HepG2 (cell line): ENCODE results near the gene PAQR7. TPM values are rescaled to one million over a fixed set of nuclear protein-coding genes. Genes with fewer than 3 reads are reported as not detected.

Experiments used
- GATAD1 ChIP-seq: IDR thresholded peaks from 2 replicates; pipeline ENCODE4 v1.6.1; 2016; ENCODE audit warnings: missing genetic modification reagents, missing compliant biosample characterization
- THYN1 ChIP-seq: sonication (generic); formaldehyde crosslinking; IDR thresholded peaks from 2 replicates; pipeline ENCODE4 v1.8.1; 2023; ENCODE audit warnings: low read depth, mild to moderate bottlenecking, moderate library complexity, missing genetic modification reagents, borderline replicate concordance
- YEATS2 ChIP-seq: sonication (generic); formaldehyde crosslinking; IDR thresholded peaks from 2 replicates; pipeline ENCODE4 v1.4.0; 2020; ENCODE audit warnings: missing genetic modification reagents, borderline replicate concordance
- ZFP37 ChIP-seq: sonication (generic); formaldehyde crosslinking; IDR thresholded peaks from 2 replicates; pipeline ENCODE4 v1.4.0; 2020; ENCODE audit warnings: missing genetic modification reagents, borderline replicate concordance
- ZNF124 ChIP-seq: sonication (generic); formaldehyde crosslinking; IDR thresholded peaks from 2 replicates; pipeline ENCODE4 v1.4.0; 2020; ENCODE audit warnings: missing genetic modification reagents
- polyA plus RNA-seq, 8 experiments: library from polyadenylated mRNA; depleted of rRNA in 3 of 8; stranded (reverse) in 7 of 8; unstranded in 1 of 8; fragments of >200 nt; fragmentation: Illumina TruSeq in 4 of 8; extraction: Trizol in 4 of 8; gene quantifications; 2 replicates each; pipeline versions ENCODE4 v1.2.1 to v1.2.3, GENCODE V29; 2011 to 2016; ENCODE audit warnings: low read depth in 4 of 8, missing spikeins in 1 of 8, mixed read lengths in 1 of 8; ENCODE audit not compliant: insufficient read depth in 1 of 8
- total RNA-seq, 5 experiments: library from RNA; depleted of rRNA; stranded (reverse); fragments of >200 nt; fragmentation: Illumina TruSeq; extraction: Trizol; gene quantifications; 2 replicates each; pipeline ENCODE4 v1.2.3, GENCODE V29; 2016; ENCODE audit warnings: low read depth in 1 of 5
- TF ChIP-seq, protein P1 (sequence below): sonication (generic); formaldehyde crosslinking; IDR thresholded peaks from 2 replicates; pipeline ENCODE4 v1.5.0; 2020; ENCODE audit warnings: mild to moderate bottlenecking, missing genetic modification reagents
- TF ChIP-seq, protein P2 (sequence below): IDR thresholded peaks from 2 replicates; pipeline ENCODE4 v1.4.0; 2020; ENCODE audit warnings: mild to moderate bottlenecking, missing genetic modification reagents
- TF ChIP-seq, protein P3 (sequence below): sonication (generic); formaldehyde crosslinking; conservative IDR thresholded peaks from 2 replicates; pipeline ENCODE4 v1.8.1; 2023; ENCODE audit warnings: missing genetic modification reagents
- TF ChIP-seq, protein P4 (sequence below): sonication (generic); formaldehyde crosslinking; IDR thresholded peaks from 2 replicates; pipeline ENCODE4 v1.4.0; 2020; ENCODE audit warnings: missing genetic modification reagents
- TF ChIP-seq, protein P5 (sequence below): IDR thresholded peaks from 2 replicates; pipeline ENCODE4 v1.6.1; 2016
- TF ChIP-seq, protein P6 (sequence below): sonication (generic); formaldehyde crosslinking; IDR thresholded peaks from 2 replicates; pipeline ENCODE4 v1.5.1; 2020; ENCODE audit warnings: missing genetic modification reagents, mild to moderate bottlenecking, borderline replicate concordance
- TF ChIP-seq, protein P7 (sequence below): sonication (generic); formaldehyde crosslinking; IDR thresholded peaks from 2 replicates; pipeline ENCODE4 v1.4.0; 2020; ENCODE audit warnings: mild to moderate bottlenecking, low read depth, missing genetic modification reagents

The PAQR7 gene
- total and polyA plus RNA-seq, 2 of the 13 experiments (the other 11 are each of a cell fraction or from before 2014, with no cell fraction given): 13.2 to 16.6 TPM

DNA sequence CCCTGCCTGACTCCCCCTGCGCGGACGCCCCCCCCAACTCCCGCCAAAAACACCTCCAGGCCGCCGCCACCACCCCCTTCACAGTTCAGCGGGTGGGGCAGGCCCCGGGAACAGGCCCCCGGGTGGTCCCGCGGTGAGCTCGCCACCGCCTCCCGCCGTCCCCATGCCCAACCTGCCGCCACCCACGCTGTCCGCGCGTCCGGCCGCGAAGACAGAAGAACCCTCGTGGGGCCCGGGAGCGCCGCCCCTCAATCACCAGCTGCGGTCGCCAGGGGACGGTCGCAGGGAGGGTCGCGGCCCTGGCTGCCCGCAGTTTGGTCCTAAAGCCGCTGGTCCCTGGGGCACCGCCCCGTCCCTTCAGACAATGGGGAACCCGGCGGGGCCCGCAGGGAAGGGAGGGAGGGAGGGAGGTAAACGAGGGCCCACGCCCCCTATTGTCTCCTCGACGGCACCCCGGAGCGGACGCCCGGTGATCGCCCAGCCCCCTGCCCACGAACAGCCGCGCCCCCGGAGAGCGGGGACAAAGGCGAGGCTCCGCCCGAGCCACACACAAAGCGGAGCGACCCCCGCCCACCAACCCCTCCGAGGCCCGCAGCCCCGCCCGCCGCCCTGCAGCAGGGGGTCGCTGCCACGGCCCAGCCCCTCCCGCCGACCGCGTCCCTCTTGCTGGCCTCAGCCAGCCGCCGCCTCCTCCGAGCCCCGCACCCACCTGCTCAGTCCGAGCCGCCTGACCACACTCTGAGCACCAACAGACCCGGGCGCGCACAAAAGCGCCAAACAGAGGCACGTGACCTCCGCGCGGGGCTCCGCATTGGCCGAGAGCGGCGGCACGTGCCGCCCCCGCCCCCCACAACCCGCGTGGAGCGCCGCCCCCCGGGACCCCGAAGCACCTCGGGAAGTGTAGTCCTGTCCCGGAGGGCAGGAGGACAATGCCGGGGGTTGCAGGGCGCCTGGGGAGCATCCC lies 30.5 kb upstream of the PAQR7 start, which contains the start of gene STMN1 (continued):
- TF ChIP-seq, protein P1, sequence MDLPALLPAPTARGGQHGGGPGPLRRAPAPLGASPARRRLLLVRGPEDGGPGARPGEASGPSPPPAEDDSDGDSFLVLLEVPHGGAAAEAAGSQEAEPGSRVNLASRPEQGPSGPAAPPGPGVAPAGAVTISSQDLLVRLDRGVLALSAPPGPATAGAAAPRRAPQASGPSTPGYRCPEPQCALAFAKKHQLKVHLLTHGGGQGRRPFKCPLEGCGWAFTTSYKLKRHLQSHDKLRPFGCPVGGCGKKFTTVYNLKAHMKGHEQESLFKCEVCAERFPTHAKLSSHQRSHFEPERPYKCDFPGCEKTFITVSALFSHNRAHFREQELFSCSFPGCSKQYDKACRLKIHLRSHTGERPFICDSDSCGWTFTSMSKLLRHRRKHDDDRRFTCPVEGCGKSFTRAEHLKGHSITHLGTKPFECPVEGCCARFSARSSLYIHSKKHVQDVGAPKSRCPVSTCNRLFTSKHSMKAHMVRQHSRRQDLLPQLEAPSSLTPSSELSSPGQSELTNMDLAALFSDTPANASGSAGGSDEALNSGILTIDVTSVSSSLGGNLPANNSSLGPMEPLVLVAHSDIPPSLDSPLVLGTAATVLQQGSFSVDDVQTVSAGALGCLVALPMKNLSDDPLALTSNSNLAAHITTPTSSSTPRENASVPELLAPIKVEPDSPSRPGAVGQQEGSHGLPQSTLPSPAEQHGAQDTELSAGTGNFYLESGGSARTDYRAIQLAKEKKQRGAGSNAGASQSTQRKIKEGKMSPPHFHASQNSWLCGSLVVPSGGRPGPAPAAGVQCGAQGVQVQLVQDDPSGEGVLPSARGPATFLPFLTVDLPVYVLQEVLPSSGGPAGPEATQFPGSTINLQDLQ (CRISPR knock-in tag): no peak
- TF ChIP-seq THYN1 (CRISPR knock-in tag) (no peak), ZNF124 (CRISPR knock-in tag) (no peak; the same call in 1 of the 2 replicates), ZFP37 (CRISPR knock-in tag) (no peak), GATAD1 (CRISPR knock-in tag) (no peak), YEATS2 (CRISPR knock-in tag) (no peak)
- TF ChIP-seq, protein P2, sequence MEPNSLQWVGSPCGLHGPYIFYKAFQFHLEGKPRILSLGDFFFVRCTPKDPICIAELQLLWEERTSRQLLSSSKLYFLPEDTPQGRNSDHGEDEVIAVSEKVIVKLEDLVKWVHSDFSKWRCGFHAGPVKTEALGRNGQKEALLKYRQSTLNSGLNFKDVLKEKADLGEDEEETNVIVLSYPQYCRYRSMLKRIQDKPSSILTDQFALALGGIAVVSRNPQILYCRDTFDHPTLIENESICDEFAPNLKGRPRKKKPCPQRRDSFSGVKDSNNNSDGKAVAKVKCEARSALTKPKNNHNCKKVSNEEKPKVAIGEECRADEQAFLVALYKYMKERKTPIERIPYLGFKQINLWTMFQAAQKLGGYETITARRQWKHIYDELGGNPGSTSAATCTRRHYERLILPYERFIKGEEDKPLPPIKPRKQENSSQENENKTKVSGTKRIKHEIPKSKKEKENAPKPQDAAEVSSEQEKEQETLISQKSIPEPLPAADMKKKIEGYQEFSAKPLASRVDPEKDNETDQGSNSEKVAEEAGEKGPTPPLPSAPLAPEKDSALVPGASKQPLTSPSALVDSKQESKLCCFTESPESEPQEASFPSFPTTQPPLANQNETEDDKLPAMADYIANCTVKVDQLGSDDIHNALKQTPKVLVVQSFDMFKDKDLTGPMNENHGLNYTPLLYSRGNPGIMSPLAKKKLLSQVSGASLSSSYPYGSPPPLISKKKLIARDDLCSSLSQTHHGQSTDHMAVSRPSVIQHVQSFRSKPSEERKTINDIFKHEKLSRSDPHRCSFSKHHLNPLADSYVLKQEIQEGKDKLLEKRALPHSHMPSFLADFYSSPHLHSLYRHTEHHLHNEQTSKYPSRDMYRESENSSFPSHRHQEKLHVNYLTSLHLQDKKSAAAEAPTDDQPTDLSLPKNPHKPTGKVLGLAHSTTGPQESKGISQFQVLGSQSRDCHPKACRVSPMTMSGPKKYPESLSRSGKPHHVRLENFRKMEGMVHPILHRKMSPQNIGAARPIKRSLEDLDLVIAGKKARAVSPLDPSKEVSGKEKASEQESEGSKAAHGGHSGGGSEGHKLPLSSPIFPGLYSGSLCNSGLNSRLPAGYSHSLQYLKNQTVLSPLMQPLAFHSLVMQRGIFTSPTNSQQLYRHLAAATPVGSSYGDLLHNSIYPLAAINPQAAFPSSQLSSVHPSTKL (CRISPR knock-in tag): no peak
- TF ChIP-seq, protein P3, sequence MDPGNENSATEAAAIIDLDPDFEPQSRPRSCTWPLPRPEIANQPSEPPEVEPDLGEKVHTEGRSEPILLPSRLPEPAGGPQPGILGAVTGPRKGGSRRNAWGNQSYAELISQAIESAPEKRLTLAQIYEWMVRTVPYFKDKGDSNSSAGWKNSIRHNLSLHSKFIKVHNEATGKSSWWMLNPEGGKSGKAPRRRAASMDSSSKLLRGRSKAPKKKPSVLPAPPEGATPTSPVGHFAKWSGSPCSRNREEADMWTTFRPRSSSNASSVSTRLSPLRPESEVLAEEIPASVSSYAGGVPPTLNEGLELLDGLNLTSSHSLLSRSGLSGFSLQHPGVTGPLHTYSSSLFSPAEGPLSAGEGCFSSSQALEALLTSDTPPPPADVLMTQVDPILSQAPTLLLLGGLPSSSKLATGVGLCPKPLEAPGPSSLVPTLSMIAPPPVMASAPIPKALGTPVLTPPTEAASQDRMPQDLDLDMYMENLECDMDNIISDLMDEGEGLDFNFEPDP: 0 out of 2 replicates have a peak, but pooled peaks have one; percentile 64
- TF ChIP-seq, protein P4, sequence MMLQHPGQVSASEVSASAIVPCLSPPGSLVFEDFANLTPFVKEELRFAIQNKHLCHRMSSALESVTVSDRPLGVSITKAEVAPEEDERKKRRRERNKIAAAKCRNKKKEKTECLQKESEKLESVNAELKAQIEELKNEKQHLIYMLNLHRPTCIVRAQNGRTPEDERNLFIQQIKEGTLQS (CRISPR knock-in tag): peak; percentile 8; the same call in 1 of the 2 replicates
- TF ChIP-seq, protein P5, sequence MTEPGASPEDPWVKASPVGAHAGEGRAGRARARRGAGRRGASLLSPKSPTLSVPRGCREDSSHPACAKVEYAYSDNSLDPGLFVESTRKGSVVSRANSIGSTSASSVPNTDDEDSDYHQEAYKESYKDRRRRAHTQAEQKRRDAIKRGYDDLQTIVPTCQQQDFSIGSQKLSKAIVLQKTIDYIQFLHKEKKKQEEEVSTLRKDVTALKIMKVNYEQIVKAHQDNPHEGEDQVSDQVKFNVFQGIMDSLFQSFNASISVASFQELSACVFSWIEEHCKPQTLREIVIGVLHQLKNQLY (CRISPR knock-in tag): peak; percentile 29; the same call in 1 of the 2 replicates
- TF ChIP-seq, protein P6, sequence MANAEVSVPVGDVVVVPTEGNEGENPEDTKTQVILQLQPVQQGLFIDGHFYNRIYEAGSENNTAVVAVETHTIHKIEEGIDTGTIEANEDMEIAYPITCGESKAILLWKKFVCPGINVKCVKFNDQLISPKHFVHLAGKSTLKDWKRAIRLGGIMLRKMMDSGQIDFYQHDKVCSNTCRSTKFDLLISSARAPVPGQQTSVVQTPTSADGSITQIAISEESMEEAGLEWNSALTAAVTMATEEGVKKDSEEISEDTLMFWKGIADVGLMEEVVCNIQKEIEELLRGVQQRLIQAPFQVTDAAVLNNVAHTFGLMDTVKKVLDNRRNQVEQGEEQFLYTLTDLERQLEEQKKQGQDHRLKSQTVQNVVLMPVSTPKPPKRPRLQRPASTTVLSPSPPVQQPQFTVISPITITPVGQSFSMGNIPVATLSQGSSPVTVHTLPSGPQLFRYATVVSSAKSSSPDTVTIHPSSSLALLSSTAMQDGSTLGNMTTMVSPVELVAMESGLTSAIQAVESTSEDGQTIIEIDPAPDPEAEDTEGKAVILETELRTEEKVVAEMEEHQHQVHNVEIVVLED: peak; percentile 40; the same call in 1 of the 2 replicates
- TF ChIP-seq, protein P7, sequence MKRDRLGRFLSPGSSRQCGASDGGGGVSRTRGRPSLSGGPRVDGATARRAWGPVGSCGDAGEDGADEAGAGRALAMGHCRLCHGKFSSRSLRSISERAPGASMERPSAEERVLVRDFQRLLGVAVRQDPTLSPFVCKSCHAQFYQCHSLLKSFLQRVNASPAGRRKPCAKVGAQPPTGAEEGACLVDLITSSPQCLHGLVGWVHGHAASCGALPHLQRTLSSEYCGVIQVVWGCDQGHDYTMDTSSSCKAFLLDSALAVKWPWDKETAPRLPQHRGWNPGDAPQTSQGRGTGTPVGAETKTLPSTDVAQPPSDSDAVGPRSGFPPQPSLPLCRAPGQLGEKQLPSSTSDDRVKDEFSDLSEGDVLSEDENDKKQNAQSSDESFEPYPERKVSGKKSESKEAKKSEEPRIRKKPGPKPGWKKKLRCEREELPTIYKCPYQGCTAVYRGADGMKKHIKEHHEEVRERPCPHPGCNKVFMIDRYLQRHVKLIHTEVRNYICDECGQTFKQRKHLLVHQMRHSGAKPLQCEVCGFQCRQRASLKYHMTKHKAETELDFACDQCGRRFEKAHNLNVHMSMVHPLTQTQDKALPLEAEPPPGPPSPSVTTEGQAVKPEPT (CRISPR knock-in tag): no peak
